ENCODE results near the gene INS.

Gene INS

GRCh38 chr11:2207212-2207611 lies 46.2 kb upstream of the INS start:
- no peak for TF ChIP-seq ZFX (IDR thresholded peaks at IDR 0.05; ENCODE audit: borderline replicate concordance)
- no peak for TF ChIP-seq CTCF (IDR thresholded peaks at IDR 0.05)
- no peak overlapping the region for H3K27ac ChIP-seq

- no peak overlapping the region for H3K27ac ChIP-seq
Measured at GRCh38 chr11:2205981-2206690, 45.1 kb upstream of the INS start.

GRCh38 chr11:2205214-2205720 lies 44.3 kb upstream of the INS start:
- H3K27ac ChIP-seq, result no peak overlapping the region
- TF ChIP-seq CTCF (IDR thresholded peaks at IDR 0.05) (no peak), ZFX (IDR thresholded peaks at IDR 0.05; ENCODE audit: borderline replicate concordance) (no peak)

More at GRCh38 chr11:2205981-2206690, 45.1 kb upstream of the INS start:
- TF ChIP-seq CTCF (IDR thresholded peaks at IDR 0.05) (no peak), ZFX (IDR thresholded peaks at IDR 0.05; ENCODE audit: borderline replicate concordance) (no peak)

GRCh38 chr11:2204361-2205213 lies 43.6 kb upstream of the INS start:
- H3K27ac ChIP-seq, result no peak overlapping the region
- no peak for TF ChIP-seq ZFX (IDR thresholded peaks at IDR 0.05; ENCODE audit: borderline replicate concordance)
- no peak for TF ChIP-seq CTCF (IDR thresholded peaks at IDR 0.05)

- H3K27ac ChIP-seq, result no peak overlapping the region
- no peak for TF ChIP-seq CTCF (IDR thresholded peaks at IDR 0.05)
- TF ChIP-seq ZFX (IDR thresholded peaks at IDR 0.05; ENCODE audit: borderline replicate concordance), result no peak
Measured at GRCh38 chr11:2203440-2204259, 42.6 kb upstream of the INS start.

- TF ChIP-seq ZFX (IDR thresholded peaks at IDR 0.05; ENCODE audit: borderline replicate concordance), result no peak
- TF ChIP-seq CTCF (IDR thresholded peaks at IDR 0.05), result no peak
- peak overlapping the region; percentile 48 for H3K27ac ChIP-seq
Measured at GRCh38 chr11:2202900-2203439, 42.0 kb upstream of the INS start.
